NCI-H1105 (cell line): ENCODE data around the gene KIF1C.
"Not testable (repeated sequence)": the region's sequence is repeated elsewhere in the genome, so short reads cannot be mapped to it uniquely, and the experiment has no call there.

Experiments used
- DNase-seq: peaks from one replicate; lab custom pipeline; 2025; lab: John Stamatoyannopoulos, UW

Gene KIF1C

DNA sequence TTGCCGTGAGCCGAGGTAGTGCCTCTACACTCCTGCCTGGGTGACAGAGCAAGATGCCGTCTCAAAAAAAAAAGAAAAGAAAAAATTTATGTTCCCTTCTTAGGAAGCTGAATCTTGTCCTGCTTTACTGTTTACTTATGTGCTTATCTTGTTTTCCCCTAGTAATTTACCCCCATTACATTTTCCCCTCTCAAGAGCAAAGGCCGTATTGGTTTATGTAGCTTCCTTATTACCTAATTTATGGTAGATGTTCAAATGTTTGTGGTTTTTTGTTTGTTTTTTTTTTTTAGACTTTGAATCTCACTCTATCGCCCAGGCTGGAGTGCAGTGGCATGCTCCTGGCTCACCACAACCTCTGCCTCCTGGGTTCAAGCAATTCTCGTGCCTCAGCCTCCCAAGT, 47.7 kb downstream of the KIF1C start:
- DNase-seq, result no peak

DNA sequence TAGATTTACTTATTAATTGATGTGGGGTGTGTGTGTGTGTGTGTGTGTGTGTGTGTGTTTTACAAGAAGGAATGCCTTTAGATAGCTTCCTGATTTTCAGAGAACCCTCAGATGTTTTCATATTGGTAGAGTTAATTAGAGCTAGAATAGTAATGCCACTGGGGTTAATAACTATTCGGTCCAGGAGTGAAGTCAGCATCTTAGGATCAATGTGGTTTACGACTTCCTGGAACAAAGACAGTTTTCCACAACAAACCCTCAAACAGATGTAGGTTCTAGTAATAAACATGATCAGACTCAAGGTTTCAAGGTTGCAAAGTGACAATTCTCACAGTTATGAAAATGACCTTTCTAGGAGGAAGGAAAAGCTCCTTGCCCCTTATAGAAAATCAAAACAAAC, 49.7 kb downstream of the KIF1C start:
- no peak for DNase-seq

DNA sequence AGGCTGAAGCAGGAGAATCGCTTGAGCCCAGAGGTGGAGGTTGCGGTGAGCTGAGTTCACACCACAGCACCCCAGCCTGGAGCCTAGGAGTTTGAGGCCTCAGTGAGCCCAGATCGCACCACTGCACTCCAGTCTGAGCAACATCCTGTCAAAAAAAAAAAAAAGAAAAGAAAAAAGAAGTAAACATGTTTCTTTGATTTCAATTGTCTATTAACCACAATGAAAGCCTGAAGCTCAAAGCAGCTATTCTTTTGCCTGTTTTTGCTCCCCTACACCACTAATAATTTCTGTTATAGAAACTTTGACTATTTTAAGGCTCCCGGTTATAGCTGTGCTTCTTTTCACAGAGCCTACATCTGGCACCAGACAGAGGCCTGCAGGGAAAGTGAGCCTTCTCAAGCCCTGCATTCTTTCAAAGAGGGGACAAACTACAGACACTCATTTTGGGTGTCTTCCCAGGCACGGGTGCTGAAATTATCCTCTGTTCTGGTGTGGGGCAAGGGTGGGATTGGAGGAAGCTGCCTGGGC, 51.6 kb downstream of the KIF1C start:
- no peak for DNase-seq

DNA sequence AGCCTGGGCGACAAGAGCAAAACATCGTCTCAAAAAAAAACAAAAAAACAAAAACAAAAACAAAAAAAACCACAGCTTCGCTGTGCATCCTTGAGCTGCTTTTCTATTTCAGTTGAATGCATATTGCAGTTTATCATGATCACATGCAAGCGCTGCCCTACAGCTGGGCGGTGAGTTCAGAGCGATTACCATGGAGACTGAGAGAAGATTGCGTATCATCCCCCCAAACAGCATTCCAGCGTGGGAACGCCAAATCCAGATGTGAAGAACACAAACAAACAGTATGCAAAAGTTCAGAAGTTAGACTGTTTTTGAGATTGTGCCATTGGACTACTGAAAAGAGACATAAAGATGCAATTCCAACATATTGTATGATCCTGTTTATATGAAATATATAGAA, 52.5 kb downstream of the KIF1C start:
- DNase-seq, result no peak

DNA sequence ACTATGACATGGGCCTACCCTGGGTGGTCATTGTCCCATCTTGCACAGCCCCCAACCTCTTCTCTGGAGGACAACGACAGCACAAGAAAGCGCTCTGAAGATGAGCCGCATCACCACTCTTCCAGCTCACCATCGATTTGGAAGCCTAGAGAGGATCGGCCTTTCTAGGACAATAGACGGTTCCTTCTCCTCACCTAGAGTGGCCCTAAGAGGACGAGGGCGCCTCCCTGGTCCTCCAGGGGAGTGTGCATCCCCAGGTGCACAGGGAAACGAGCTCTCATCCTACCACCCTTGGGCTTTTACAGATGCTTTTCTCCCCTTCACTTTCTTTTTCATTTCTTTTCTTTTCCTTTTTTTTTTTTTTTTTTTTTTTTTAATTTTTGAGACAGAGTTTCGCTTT, 57.8 kb downstream of the KIF1C start:
- DNase-seq, result no peak

DNA sequence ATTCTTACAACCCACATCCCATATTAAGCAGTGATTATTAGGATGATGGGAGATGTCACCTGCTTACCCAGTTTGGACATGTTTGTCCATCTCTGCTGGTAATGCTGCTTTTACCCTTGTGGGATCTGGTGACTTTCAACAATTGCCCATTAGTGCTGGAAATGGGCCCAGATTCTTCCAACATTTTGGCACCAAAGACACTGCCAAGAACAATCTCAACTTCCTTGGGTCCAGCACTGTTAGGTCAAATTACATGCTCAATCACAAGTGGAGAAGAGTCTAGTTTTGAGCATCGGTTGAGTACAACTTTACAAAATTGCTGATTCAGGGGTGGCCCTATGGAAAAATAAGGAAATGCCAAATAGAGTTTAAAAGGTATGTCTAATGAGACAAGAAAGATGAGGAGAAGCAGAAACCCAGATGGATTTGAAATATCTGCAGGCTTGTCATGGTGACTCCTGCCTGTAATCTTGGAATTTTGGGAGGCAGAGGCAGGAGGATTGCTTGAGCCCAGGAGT, 67.5 kb downstream of the KIF1C start:
- no peak for DNase-seq

DNA sequence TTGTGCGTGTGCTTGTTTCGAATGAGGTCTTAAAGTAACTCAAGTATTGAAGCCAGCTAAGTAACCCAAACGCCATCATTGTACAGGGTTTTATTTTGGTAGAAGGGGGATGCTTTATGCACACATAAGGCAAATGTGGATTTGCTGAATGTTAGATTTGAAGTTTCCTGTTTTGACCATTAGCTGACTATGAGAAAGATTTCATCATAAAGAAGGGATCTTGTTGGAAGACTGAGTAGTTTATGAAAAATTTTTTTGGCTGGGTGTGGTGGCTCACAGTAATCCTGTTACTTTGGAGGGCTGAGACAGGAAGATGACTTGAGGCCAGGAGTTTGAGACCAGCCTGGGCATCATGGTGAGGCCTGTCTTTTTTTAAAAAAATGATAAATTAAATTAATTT, 70.5 kb downstream of the KIF1C start:
- DNase-seq, result no peak

DNA sequence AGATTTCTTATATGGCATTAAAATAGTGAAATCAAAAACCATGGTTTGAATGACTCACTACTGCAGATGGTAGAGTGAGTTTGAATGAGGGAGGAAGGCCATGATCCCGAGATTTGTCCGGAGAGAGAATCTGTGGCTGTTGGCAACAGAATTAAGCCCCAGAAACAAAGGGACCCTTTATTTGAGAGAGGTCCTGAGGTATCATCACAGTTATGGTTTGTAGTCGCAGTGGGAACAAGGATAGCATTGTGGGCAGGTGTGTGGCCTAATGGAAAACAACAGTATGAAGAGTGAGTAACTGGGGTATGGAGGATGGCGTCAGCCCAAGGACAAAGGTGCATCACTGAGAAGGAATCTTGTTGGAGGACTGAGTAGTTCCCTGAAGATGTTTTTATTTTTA, 72.0 kb downstream of the KIF1C start:
- no peak for DNase-seq

DNA sequence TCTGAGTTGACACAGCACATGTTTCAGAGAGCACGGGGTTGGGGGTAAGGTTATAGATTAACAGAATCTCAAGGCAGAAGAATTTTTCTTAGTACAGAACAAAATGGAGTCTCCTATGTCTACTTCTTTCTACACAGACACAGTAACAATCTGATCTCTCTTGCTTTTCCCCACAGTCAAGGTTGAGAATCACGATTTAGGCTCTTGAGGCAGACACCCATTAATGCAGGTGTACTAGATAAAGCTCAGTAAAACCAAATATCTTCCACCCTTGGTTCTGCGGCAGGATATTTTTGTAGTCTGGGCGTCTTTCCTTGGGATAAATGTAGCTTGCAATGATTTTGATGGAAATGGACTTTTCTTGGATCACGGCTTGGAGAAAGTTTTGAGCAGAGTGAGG, 77.7 kb downstream of the KIF1C start:
- not testable (repeated sequence) for DNase-seq

DNA sequence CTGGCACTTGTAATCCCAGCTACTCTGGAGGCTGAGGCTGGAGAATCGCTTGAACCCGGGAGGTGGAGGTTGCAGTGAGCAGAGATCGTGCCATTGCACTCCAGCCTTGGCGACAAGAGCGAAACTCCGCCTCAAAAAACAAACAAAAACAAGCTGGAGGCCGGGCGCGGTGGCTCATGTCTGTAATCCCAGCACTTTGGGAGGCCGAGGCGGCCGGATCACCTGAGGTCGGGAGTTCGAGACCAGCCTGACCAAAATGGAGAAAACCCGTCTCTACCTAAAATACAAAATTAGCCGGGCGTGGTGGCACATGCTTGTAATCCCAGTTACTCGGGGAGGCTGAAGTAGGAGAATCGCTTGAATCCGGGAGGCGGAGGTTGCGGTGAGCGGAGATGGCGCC, 79.5 kb downstream of the KIF1C start:
- not testable (repeated sequence) for DNase-seq

DNA sequence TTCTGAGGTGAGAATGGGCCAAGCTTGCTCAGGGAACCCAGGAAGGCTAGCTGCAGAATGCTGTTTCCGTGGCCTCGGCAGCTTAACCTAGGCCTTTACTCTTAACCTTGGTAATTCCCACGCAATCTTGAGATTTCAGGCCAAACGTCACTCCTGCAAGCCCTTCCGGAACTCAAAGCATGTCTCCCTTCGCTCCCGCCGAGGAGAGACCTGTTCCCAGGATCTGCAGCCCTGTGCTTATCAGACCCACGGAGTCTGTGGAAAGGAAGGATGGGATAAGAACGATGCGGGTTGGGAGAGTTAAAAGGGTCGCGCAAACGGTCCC, 80.0 kb downstream of the KIF1C start:
- no peak for DNase-seq
